Midbrain (tissue), 1 donor: ENCODE measurements around the gene GMNN.
"Not testable (repeated sequence)": the region's sequence is repeated elsewhere in the genome, so short reads cannot be mapped to it uniquely, and the experiment has no call there.

Experiments used
- DNase-seq: peaks from one replicate; lab custom pipeline; 2025; lab: John Stamatoyannopoulos, UW

The GMNN gene

DNA sequence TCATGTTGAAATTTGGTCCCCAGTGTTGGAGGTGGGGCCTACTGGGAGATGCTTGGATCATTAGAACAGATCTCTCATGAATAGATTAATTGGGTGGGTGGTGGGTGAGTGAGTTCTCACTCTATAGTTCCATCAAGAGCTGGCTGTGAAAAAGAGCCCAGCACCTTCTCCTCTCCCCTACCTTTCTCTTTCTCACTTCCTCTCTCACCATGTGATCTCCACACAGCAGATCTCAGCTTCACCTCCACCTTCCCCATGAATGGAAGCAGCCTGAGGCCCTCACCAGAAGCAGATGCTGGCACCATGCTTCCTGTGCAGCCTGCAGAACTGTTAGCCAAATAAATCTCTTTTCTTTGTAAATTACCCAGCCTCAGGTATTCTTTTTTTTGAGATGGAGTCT, 12.9 kb upstream of the GMNN start:
- DNase-seq, result no peak

DNA sequence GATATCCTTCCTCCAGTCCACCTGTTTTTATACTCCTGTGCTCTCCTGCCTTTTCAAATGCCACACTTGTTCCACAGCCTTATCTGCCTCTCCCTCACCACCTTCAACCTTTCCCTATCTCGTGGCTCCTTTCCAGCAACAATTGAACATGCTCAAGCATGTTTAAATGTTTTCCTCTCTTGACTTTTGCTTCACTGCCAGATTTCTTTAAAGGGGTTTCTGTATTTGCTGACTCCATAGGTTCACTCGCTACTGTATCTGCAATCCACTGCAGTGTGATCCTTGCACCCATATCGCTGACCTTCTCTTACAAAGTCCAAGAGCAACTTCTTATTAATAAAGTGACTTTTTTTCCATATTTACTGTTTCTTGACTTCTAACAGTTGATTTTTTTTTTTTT, 11.2 kb upstream of the GMNN start:
- no peak for DNase-seq

DNA sequence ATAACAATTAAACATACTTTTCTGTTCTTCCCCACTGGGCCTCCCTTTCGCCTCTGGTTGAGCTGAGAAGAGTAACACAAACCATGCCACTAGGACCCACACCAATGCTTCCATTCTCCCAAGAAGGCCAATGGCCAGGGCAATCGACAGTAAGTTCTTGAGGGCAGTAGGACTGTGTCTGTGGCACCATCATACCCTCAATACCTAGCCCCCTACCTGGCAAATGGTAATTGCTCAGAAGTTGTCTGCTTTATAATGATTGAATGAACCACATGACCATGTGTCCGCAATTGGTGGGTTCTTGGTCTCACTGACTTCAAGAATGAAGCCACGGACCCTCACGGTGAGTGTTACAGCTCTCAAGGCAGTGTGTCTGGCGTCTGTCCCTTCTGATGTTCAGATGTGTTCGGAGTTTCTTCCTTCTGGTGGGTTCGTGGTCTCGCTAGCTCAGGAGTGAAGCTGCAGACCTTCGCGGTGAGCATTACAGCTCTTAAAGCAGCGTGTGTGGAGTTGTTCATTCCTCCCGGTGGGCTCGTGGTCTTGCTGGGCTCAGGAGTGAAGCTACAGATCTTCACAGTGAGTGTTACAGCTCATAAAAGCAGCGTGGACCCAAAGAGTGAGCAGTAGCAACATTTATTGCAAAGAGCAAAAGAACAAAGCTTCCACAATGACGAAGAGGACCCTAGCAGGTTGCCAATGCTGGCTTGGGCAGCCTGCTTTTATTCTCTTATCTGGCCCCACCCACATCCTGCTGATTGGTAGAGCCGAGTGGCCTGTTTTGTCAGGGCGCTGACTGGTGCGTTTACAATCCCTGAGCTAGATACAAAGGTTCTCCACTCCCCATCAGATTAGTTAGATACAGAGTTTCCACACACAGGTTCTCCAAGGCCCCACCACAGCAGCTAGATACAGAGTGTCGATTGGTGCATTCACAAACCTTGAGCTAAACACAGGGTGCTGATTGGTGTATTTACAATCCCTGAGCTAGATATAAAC, 9.6 kb upstream of the GMNN start:
- not testable (repeated sequence) for DNase-seq

DNA sequence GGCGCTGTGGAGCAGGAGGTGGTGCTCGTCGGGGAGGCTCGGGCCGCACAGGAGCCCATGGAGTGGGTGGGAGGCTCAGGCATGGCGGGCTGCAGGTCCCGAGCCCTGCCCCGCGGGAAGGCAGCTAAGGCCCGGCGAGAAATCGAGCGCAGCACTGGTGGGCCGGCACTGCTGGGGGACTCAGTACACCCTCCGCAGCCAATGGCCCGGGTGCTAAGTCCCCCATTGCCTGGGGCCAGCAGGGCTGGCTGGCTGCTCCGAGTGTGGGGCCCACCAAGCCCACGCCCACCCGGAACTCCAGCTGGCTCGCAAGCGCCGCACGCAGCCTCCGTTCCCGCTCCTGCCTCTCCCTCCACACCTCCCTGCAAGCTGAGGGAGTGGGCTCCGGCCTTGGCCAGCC, 8.8 kb upstream of the GMNN start:
- DNase-seq, result not testable (repeated sequence)

DNA sequence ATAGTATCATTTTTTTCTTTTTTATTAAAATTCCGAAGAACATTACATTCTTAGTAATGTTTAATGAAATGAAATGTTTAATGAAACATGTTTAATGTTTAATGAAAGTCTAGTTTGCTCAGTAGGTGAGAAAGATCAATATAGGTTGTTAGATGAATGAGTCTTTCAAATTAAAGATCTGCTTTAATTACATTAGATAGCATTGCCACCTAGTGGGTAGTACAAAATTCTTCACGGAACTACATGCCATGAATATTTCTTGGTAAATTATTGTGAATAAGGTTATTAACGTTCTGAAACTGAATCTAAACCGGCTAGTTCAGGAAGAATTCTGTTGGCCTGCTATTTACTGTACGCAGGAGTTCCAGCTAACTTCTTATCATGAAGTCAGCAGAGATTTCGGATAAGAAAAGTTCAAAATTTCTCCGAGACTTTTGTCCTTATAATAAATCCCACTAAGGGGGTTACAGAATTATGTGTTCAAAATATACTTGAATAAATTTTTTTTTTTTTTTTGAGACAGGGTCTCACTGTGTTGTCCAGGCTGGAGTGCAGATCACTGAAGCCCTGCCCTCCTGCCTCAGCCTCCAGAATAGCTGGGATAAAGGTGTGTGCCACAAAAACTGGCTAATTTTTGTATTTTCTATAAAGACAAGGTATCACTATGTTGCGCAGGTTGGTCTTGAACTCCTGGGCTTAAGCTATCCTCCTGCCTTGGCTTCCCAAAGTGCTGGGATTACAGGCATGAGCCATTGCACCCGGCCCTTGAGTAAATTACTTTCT, 7.9 kb upstream of the GMNN start:
- DNase-seq, result peak; percentile 32

DNA sequence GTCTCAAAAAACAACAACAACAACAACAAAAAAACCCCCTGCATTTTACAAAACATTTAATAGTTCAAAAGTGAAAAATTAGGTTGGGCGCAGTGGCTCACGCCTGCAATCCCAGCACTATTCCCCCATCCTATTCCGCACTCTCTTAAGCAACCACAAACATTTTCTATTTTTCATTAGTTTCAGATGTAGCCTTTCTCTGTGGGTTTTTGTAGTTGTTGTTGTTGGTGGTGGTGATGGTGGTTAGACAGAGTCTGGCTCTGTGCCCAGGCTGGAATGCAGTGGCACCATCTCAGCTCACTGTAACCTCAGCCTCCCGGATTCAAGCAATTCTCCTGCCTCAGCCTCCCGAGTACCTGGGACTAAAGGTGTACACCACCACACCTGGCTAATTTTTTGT, 6.4 kb upstream of the GMNN start:
- no peak for DNase-seq

DNA sequence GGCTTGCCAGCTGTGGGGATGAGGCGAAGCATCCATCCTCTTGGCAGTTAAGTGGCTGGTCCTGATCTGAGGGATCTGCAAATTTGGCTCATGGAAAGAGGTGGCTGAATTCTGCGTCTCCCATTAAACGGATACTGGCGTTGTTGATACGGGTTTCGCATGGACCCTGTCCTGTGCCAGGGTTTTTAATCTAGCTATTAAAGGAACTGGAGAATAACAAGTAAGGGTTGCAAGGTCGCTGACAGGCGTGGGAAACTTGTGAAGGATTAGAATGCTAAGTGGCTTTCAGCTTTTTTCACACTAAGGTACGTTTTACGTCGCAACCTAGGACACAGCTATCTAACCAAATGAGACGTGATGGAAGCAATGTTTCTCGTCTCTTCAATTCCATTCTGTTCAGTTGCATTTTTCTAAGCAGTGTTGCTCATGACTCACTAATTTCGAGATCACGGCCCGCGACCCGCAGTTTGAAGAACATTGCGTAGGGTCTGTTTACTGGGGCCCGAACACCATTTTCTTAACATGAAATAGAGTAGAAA, 852 bp downstream of the GMNN start:
- no peak for DNase-seq

DNA sequence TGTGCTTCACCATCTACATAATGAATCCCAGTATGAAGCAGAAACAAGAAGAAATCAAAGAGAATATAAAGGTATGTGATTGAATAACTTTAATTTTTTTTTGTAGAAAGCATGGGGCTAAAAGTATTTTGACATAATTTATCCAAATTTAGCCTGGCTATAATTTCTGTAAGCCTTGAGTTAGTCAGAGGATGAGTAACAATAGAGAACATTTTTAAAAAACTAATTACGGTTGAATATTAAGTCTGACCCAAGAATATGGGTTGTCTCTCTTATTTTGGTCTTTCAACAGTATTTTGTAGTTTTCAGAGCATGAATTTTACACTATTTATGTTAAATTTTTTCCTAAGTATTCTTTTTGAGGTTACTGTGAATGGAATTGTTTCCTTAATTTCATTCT, 2.5 kb downstream of the GMNN start:
- DNase-seq, result no peak

DNA sequence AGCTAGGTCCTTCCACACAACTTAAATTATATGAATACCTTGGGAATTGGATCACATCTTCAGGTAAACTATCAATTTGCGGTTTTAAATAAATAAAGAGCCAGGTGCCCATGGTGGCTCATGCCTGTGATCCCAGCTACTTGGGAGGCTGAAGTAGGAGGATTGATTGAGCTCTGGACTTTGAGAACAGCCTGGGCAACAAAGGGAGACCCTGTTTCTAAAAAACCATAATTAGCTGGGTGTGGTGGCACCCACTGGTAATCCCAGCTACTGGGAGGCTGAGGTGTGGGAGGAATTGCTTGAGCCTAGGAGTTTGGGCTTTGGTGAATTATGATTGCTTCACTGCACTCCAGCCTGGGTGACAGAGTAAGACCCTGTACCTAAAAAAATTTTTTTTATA, 3.4 kb downstream of the GMNN start:
- DNase-seq, result no peak

DNA sequence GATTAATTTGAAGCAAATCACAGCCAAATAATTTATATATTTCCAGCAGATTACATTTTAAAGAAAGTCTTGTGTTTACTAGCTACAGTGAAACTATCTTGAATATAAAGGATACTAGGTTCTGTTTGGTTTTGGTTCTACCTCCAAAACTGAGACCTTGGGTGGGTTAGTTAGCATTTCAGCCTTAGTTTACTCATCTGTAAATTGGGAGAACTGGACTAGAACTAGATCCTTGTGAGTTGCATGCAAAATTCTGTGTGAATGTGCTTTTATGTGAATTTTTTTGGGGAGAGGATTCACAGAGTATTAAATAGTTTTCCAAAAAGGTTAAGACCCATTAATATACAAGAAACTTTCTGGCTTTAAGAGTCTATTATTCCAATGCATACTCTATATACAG, 4.1 kb downstream of the GMNN start:
- DNase-seq, result no peak

DNA sequence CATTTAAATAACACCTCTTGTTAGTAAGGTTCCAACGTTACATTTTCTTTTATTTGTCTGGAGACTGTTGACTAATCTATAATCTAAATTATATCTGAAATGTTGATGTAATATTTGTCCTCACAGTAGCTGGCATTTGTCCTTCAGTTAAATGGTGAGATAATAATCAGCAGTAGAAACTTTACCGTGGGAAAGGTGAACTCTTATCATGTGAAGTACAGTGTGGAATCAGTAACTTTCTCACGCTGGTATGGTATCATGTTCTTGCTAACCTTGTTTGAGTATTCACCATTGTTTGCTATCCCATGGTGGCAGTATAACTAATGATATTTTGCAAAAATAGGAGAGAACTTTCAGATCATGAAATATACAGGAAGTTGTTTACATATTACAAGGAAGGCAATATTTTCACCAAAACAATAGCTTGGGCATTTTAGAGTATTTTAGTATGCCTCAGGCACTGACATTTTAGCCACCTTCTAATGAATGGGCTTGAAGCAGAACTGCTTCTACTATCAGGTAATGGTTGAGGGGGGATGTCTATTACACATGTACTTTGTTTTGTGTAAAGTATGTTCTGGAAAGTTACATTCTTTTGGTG, 4.8 kb downstream of the GMNN start:
- DNase-seq, result no peak

DNA sequence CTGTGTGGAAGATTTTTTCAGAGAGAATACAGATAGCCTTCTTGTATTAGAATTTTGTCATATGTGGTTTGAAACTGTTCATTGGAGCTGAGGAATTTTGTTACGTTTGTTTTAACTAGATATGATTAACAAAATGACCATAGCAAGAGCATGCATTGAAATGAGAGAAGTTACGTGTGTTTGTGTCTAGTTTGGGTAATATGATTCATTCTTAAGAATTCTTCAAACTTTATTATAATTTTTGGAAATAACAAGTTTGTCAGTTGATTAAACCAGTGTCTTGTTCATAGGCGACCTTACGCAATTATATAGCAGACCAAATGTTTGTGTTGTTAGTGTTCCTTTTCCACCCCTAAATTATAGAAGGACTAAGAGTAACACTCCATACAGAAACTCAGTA, 5.5 kb downstream of the GMNN start:
- DNase-seq, result no peak

DNA sequence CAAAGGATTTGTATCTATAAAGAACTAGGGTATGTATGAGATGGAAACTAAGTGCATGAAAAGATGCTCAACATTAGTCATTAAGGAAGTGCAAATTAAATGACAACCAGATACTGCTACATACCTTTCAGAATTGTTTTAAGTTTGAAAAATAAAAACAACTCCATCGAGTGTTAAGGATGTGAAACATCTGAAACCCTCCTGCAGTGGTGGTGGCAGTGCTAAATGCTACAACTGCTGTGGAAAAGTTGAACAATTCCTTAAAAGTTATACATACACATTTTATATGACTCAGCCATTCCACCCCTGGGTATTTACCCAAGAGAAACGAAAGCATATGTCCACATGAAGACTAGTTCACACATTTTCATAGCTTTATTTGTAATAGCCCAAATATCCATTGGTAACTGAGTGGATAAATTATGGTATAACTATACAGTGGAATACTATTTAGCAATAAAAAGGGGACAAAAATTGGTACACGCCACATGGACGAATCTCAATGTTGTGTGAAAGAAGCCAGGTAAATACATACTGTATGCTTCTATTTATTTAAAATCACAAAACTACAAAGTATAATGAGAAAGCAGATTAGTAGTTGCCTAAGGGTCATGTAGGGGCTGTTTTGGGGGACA, 13.4 kb downstream of the GMNN start:
- no peak for DNase-seq

DNA sequence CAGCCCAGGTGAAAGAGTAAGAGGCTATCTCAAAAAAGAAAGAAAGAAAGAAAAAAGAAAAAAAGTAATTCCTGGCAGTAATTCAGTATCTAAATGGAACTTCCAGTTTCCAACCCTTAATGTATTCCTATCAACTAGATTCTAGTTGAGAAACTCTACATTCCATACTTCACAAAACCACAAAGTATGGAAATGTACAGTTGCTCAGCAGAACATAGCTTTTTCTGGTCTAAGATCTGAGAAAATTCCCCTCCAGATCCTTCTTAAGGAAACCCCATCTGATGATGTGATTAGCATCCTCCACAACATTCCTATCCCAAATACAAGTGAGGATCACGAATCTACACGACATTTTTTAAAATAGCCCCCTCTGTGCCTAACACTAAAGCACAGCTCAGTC, 20.4 kb downstream of the GMNN start:
- no peak for DNase-seq

DNA sequence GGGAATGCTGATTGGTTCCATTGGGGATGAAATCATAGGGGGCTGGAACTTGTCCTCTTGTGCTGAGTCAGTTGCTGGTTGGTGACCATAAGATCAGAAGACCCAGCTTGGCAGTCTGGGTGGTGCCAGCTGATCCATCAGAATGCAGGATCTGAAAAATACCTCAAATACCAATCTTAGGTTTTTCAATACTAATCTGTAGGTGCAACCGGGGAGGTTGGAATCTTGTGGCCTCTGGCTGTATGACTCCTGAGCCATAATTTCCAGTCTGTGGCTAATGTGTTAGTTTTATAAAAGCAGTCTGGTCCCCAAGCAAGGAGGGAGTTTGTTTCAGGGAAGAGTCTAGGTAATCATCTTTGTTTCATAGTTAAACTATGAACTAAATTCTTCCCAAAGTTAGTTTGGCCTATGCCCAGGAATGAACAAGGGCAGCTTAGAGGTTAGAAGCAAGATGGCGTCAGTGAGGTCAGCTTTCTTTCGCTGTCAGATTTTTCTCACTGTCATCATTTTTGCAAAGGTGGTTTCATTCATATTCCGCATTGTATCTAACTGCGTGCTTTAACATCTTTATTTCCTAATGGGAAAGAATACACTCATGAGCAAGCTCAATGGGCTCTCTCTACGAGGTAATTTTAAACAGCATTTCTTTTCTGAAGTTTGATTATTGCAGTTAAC, 22.0 kb downstream of the GMNN start:
- no peak for DNase-seq

DNA sequence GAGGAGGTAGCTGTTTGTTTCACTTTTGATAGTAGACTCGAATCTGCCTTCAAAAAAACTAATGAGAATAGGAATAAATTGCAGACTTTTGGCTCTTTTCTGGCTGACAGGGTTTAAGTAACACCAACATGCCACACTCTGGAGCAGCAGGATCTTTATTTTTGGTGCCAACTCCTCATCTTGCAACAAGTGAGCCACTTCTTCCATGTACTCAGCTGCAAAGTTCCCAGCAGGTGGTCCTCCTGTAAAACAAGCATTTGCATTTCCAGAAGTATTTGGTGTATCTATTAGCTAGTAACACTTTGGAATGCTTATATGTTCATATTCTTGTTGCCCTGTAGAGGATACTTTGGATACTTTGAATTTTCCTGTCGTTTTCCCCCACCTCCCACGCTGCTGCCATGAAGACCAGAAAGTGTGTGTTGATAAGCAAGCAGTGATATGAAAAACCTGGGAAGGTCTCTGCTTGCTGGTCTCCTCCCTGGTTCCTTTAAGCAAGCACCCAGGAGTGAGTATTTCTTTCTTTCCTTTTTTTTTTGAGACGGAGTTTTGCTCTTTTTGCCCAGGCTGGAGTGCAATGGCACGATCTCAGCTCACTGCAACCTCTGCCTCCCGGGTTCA, 23.0 kb downstream of the GMNN start:
- no peak for DNase-seq

DNA sequence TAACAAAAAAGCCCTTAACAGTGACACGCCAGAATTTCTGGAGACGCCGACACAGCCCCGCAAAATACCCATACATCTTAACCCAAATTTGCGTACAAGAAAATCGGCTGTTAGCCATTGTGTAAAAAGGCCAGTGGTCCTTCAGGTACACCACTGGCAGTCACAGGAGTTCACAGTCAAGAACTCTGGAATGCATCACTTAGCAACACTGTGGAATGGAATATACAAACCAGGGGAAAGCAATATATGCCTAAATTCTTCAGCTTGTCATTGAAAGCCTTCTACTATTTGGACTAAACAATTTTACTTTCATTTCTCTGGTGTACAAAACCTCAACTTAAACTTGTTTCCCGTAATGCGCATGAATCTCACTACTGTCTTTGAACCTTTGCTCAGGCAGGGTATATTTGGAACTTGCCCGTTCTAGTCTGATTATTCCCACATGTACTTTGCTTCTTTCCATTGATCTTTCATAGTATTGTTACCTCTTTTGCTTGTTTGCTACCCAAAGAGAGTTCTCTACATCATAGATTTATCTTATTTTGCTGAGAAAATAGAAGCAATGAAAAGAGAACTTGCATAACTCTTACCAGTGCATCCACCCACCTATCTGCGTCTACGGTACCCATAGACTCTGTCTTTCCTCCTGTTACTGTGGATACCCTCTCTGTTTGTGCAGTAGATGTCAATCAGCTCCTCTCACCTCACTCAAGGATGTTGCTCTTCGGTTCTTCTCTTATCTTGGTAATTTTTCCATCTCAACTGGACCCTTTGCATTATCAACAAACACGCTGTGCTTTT, 24.2 kb downstream of the GMNN start, which contains the start of gene ARMH2:
Gene ARMH2, minus strand, starts transcription at position 178 of the 801 bp plus-strand sequence. Its CDS starts 60 bp downstream, at position 118.
- no peak for DNase-seq

DNA sequence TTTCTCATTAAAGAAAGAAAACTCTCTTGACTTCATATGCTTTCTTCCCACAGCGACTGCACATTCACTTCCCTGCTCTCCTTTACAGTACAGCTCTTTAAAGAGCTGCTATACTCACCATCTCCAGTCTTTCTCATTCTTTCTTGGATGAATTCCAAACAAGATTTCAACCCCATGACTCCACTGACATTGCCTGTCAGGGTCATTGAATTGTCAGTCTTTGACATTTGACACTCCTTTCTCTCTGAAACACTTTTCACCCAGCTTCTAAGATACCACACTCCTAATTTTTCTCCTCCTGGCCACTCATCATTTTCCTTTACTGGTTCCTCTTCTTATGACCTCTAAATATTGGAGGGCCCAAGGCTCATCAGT, 24.8 kb downstream of the GMNN start:
- DNase-seq, result no peak

DNA sequence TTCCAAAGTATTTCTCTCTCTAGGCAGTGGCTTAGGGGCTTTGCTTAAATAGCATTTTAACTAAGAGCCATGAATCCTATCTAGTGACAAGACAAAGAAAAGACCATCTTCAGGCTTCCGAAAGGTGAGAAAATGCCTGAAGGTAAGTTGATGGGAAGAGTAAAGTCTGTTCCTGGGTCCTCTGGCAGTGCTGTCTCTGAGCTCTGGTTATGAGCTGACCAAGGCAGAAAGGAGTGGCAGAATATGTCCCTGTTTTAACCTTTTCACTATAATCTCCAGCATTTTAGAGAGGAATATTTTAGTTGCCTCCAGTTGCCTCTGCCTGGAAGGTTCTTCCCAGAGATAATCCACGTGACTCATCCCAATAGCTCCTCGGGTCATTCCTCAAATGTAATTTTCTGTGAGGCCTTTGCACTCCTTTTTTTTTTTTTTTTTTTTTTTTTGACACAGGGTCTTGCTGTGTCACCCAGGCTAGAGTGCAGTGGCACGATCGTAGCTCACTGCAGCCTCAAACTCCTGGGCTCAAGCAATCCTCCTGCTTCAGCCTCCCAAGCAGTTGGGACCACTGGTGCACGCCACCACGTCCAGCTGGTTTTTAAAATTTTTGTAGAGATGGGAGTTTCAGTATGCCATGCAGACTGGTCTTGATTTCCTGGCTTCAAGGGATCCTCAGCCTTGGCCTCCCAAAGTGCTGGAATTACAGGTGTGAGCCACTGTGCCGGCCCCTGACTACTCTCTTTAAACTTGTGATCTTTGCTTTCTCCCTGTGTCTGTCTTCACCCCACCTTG, 27.7 kb downstream of the GMNN start:
- no peak for DNase-seq
